ENCODE results near the gene SLC12A5.

DNA sequence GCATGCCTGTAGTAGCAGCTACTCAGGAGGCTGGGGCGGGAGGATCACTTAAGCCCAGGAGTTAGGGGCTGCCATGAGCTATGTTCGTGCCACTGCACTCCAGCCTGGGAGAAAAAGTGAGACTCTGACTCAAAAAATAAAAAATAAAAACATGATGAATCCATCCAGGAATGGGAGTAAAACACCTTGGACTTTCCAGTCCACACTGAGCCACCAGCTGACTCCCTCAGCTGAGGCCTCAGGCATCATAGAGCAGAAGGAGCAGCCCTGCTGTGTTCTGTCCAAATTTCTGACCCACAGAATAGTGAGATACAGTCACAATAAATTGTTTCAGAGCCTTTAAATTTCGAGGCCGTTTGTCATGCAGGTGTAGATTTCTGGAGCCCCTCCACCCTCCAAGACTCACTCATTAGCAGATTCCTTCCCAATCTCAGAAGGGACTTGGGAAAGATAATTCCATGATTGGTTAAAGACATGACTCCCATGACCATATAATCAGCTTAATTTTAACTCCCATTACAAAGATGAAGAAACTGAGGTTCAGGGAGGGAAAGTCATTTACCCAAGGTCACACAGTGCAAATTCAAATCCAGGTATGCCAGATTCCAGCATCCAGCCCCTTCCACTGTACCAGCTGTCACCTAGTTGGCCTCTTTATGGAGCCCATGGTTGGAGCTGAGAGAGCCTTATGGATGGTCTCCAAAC is 29.3 kb upstream of the SLC12A5 start:
- TF ChIP-seq CTCF (conservative IDR thresholded peaks at IDR 0.05) (no peak), ZFX (IDR thresholded peaks at IDR 0.05) (no peak)

All from C4-2B (cell line).